GM12874 (cell line): Measurements from ENCODE around the gene ANGPTL7.

ENCODE experiments used
- CTCF ChIP-seq: IDR thresholded peaks from 2 replicates; pipeline ENCODE4 v1.5.1; 2011; ENCODE audit warnings: low read depth, mild to moderate bottlenecking, control low read depth, low read length, moderate library complexity; ENCODE audit not compliant: insufficient read depth

ANGPTL7 gene

GRCh38 chr1:11170102-11170501 lies 19.1 kb upstream of the ANGPTL7 start:
- no peak for TF ChIP-seq CTCF

DNA sequence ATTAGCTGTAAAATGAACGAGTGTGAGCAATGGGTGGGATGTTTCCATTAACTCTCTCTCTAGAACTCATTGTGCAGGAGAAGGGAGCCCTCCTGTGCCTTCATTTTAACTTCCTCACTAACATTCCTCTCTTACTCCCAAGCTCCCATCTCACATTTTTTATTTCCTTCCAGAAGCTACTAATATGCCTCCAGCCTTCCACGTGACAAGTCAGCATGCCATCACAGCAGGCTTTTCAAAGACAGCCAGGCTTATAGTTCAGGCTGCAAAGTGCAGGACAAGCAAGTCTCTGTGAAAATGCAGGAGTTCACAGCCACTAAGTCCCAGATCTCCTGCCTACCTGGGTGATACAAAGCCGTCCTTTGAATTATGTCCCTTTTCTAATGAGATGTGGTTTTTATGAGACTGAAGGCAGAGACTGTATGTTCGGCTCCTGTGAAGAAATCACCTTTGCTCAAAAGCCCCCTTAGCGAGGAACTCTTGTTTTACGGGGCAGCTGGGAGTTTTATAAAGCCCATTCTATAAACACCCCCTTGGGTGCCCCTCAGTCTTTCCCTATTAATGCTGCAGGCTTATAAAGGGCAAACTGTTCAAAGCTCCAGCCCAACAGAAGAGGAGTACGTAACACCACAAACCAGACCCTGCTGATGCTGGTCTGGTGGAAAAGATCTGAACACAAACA lies 14.8 kb upstream of the ANGPTL7 start:
- TF ChIP-seq CTCF = no peak

DNA sequence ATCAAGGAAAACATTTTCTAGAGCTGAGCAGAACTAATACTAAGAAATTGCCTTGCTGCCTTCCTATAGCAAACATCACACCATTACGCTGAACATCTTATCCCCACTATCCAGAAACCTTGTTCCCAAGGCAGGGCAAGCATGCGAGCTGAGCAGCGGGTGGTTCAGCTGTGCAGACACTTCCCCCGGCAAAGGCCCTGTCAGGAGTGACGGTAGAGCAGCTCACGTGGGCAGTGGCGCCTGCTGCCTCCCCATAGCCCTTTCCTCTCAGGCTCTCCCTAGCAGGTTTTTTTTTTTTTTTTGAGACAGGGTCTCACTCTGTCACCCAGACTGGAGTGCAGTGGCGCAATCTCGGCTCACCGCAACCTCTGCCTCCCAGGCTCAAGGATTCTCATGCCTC lies 13.7 kb upstream of the ANGPTL7 start:
- no peak for TF ChIP-seq CTCF

GRCh38 chr1:11176081-11176706 lies 13.0 kb upstream of the ANGPTL7 start:
- TF ChIP-seq CTCF = no peak

GRCh38 chr1:11178021-11179015 lies 10.8 kb upstream of the ANGPTL7 start:
- TF ChIP-seq CTCF = no peak

DNA sequence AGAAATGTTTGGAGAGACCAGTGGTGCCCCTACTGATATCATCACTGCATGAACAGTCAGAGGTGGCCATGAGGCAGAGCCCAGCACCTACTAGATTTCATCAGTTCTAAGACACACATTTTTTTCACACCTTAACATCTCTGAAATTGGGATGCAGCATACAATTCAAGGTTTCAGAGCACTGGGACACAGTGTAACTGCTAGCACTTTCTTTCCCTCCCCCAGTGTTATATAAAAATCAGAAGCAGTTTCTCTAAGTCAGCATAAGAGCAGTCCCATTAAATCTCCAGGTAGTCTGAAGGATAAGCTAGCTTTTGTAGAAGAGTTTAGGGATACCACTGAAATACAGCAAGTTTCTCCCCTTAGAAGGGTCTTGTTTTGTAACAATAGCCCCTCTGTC lies 10.0 kb upstream of the ANGPTL7 start:
- no peak for TF ChIP-seq CTCF

GRCh38 chr1:11180342-11180744 lies 8.8 kb upstream of the ANGPTL7 start:
- no peak for TF ChIP-seq CTCF
